Neural progenitor cell (in vitro differentiated cells): Measurements from ENCODE around the gene MFSD8. TPM values are rescaled to one million over a fixed set of nuclear protein-coding genes. Genes with fewer than 3 reads are reported as not detected.
"Not testable (repeated sequence)": the region's sequence is repeated elsewhere in the genome, so short reads cannot be mapped to it uniquely, and the experiment has no call there.

ENCODE experiments used
- DNase-seq: peaks from one replicate; pipeline ENCODE4 v3.0.0-alpha.2; 2016; ENCODE audit warnings: low spot score
- H2AFZ ChIP-seq: fragments of 200-600 bp; sonication (generic); replicated peaks from 2 replicates; pipeline ENCODE4 v1.6.1; 2016; ENCODE audit warnings: antibody characterized with exemption
- H3F3A ChIP-seq: fragments of 200-600 bp; sonication (generic); 2 replicates; pipeline ENCODE4 v1.6.1; 2016; ENCODE audit warnings: antibody characterized with exemption, low read depth
- H3K27ac ChIP-seq: fragments of 200-600 bp; sonication (generic); 2 replicates; pipeline ENCODE4 v1.5.1; 2016; ENCODE audit warnings: mild to moderate bottlenecking
- H3K27me3 ChIP-seq: fragments of 200-600 bp; sonication (generic); 2 replicates; pipeline ENCODE4 v1.6.1; 2016; ENCODE audit warnings: mild to moderate bottlenecking, moderate library complexity
- H3K36me3 ChIP-seq: fragments of 200-600 bp; sonication (generic); 2 replicates; pipeline ENCODE4 v1.5.1; 2016
- H3K4me1 ChIP-seq: fragments of 200-600 bp; sonication (generic); 2 replicates; pipeline ENCODE4 v1.6.1; 2016; ENCODE audit warnings: mixed run types
- H3K4me2 ChIP-seq: fragments of 200-600 bp; sonication (generic); 2 replicates; pipeline ENCODE4 v1.6.1; 2016
- H3K4me3 ChIP-seq: fragments of 200-600 bp; sonication (generic); 2 replicates; pipeline ENCODE4 v1.5.1; 2016
- H3K79me2 ChIP-seq: fragments of 200-600 bp; sonication (generic); 2 replicates; pipeline ENCODE4 v1.6.1; 2016; ENCODE audit warnings: low read depth
- H3K9ac ChIP-seq: fragments of 200-600 bp; sonication (generic); 2 replicates; pipeline ENCODE4 v1.6.1; 2016
- H3K9me3 ChIP-seq: fragments of 200-600 bp; sonication (generic); 2 replicates; pipeline ENCODE4 v1.5.1; 2016; ENCODE audit warnings: low read depth
- H4K20me1 ChIP-seq: fragments of 200-600 bp; sonication (generic); 2 replicates; pipeline ENCODE4 v1.6.1; 2016; ENCODE audit warnings: low read depth
- H3K27ac Mint-ChIP-seq: 3 replicates; pipeline ENCODE4 v1.8.0; 2021; ENCODE audit warnings: mixed read lengths
- H3K27me3 Mint-ChIP-seq: 2 replicates; pipeline ENCODE4 v1.8.0; 2022; ENCODE audit warnings: low read depth, mild to moderate bottlenecking, inconsistent platforms, moderate library complexity, mixed read lengths; ENCODE audit not compliant: insufficient read depth
- H3K36me3 Mint-ChIP-seq: 3 replicates; pipeline ENCODE4 v1.8.0; 2021; ENCODE audit warnings: mixed read lengths
- H3K4me1 Mint-ChIP-seq: 3 replicates; pipeline ENCODE4 v1.8.0; 2021; ENCODE audit warnings: mixed read lengths
- H3K4me3 Mint-ChIP-seq: 3 replicates; pipeline ENCODE4 v1.8.0; 2021; ENCODE audit warnings: mild to moderate bottlenecking, moderate library complexity, mixed read lengths
- H3K9me3 Mint-ChIP-seq: 3 replicates; pipeline ENCODE4 v1.8.0; 2020; ENCODE audit warnings: mixed read lengths
- EZH2 ChIP-seq: fragments of 200-600 bp; sonication (generic); IDR thresholded peaks from 2 replicates; pipeline ENCODE4 v1.6.1; 2017; ENCODE audit warnings: antibody characterized with exemption, mild to moderate bottlenecking, moderate library complexity
- EZH2phosphoT487 ChIP-seq: fragments of 200-600 bp; sonication (generic); IDR thresholded peaks from 2 replicates; pipeline ENCODE4 v1.6.1; 2017; ENCODE audit warnings: antibody characterized with exemption
- total RNA-seq: library from RNA; depleted of rRNA; stranded (reverse); fragments of >200 nt; gene quantifications from 2 replicates; pipeline ENCODE4 v1.2.3, GENCODE V29; 2015; ENCODE audit warnings: low replicate concordance
- TF ChIP-seq, protein P1 (sequence below): fragments of 200-600 bp; sonication (generic); IDR thresholded peaks from 2 replicates; pipeline ENCODE4 v1.5.1; 2017; ENCODE audit warnings: antibody characterized with exemption, mild to moderate bottlenecking

MFSD8 gene
- total RNA-seq, 1 donor from 2014 or later = 46.7 TPM

DNA sequence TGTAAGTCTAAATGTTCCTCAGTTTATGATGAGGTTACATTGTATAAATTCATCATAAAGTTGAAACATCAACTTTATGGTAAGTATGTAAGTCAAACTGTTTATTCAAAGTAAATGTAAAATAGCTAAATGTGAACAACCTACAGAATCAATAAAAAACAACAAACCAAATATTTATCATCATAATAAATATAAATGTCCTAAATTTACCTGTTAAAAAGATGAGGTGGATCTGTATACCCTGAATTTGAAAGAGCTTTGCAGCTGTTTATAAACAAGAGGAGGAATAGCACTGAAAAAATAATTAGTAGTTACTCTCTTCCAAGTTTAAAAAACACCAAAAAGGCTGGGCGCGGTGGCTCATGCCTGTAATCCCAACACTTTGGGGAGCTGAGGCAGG is 14.0 kb upstream of the MFSD8 start:
- Histone ChIP-seq H4K20me1 (no peaks in the 10 kb centered on the region), H3K4me1 (no peaks in the 10 kb centered on the region), H2AFZ (no peak overlapping the region), H3K9me3 (no peaks in the 10 kb centered on the region), H3F3A (no peaks in the 10 kb centered on the region), H3K4me3 (no peak overlapping the region), H3K36me3 (peaks cover 6% of the 10 kb centered on the region), H3K27ac (no peak overlapping the region), H3K9ac (no peak overlapping the region), H3K79me2 (no peaks in the 10 kb centered on the region), H3K4me2 (no peak overlapping the region), H3K27me3 (no peaks in the 10 kb centered on the region)
- Mint-ChIP-seq H3K9me3 (peaks cover 6% of the 10 kb centered on the region), H3K4me3 (no peak overlapping the region), H3K27ac (no peak overlapping the region), H3K36me3 (peaks cover 10% of the 10 kb centered on the region), H3K27me3 (no peaks in the 10 kb centered on the region), H3K4me1 (no peaks in the 10 kb centered on the region)
- TF ChIP-seq, protein P1, sequence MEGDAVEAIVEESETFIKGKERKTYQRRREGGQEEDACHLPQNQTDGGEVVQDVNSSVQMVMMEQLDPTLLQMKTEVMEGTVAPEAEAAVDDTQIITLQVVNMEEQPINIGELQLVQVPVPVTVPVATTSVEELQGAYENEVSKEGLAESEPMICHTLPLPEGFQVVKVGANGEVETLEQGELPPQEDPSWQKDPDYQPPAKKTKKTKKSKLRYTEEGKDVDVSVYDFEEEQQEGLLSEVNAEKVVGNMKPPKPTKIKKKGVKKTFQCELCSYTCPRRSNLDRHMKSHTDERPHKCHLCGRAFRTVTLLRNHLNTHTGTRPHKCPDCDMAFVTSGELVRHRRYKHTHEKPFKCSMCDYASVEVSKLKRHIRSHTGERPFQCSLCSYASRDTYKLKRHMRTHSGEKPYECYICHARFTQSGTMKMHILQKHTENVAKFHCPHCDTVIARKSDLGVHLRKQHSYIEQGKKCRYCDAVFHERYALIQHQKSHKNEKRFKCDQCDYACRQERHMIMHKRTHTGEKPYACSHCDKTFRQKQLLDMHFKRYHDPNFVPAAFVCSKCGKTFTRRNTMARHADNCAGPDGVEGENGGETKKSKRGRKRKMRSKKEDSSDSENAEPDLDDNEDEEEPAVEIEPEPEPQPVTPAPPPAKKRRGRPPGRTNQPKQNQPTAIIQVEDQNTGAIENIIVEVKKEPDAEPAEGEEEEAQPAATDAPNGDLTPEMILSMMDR = no peak
- TF ChIP-seq EZH2 (no peak), EZH2phosphoT487 (no peak)
- DNase-seq = no peak

DNA sequence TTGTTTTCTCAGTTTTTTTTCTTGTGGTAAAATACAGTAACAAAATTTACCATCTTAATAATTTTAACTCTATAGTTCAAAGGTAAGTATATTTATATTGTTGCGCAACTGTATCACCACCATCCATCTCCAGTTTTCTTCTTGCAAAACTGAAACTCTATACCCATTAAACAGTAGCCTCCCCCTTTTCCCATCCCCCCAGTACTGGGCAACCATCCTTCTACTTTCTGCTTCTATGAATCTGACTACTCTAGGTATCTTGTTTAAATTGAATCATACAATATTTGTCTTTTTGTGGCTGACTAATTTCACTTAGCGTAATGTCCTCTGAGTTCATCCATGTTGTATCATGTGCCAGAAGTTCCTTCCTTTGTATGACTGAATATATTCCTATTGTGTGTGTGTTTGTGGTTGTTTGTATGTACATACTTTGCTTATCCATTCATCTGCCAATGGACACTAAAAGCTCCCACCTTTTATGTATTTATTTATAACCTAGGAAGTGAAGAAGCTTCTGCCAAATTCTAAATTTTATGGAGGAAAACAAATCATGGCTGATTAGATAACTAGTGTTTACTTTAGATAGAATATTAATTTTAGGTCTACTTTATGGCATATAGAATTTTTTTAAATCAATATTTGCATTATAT is 10.3 kb upstream of the MFSD8 start:
- H3K36me3 ChIP-seq = no peaks in the 10 kb centered on the region
- H3K4me2 ChIP-seq = no peak overlapping the region
- no peak overlapping the region for H3K9ac ChIP-seq
- no peak overlapping the region for H3K27ac ChIP-seq
- H2AFZ ChIP-seq = no peak overlapping the region
- peaks cover 15% of the 10 kb centered on the region for H3K79me2 ChIP-seq
- Mint-ChIP-seq H3K27ac (no peak overlapping the region), H3K4me1 (no peaks in the 10 kb centered on the region), H3K9me3 (peaks cover 6% of the 10 kb centered on the region), H3K36me3 (peaks cover 12% of the 10 kb centered on the region), H3K4me3 (no peak overlapping the region), H3K27me3 (no peaks in the 10 kb centered on the region)
- no peaks in the 10 kb centered on the region for H4K20me1 ChIP-seq
- DNase-seq = no peak
- H3K4me3 ChIP-seq = no peak overlapping the region
- H3K27me3 ChIP-seq = no peaks in the 10 kb centered on the region
- TF ChIP-seq, protein P1 = no peak
- TF ChIP-seq EZH2 = no peak
- no peak for TF ChIP-seq EZH2phosphoT487
- no peaks in the 10 kb centered on the region for H3K9me3 ChIP-seq
- H3K4me1 ChIP-seq = no peaks in the 10 kb centered on the region
- H3F3A ChIP-seq = no peaks in the 10 kb centered on the region

GRCh38 chr4:127970925-127971324 is 6.0 kb upstream of the MFSD8 start:
- H3F3A ChIP-seq, H3K4me3 Mint-ChIP-seq, H3K9me3 Mint-ChIP-seq, H3K4me1 ChIP-seq, H4K20me1 ChIP-seq, H3K4me1 Mint-ChIP-seq, H3K27me3 Mint-ChIP-seq, H3K27ac ChIP-seq, H3K4me2 ChIP-seq, H3K9me3 ChIP-seq, H3K4me3 ChIP-seq, H3K36me3 Mint-ChIP-seq, H3K36me3 ChIP-seq, H3K27me3 ChIP-seq, DNase-seq, H3K27ac Mint-ChIP-seq, H2AFZ ChIP-seq, H3K9ac ChIP-seq: not testable (repeated sequence)
- H3K79me2 ChIP-seq = peaks cover 56% of the 10 kb centered on the region

GRCh38 chr4:127968586-127968985 is 3.6 kb upstream of the MFSD8 start:
- Mint-ChIP-seq H3K9me3 (no peaks in the 10 kb centered on the region), H3K4me1 (peaks cover 12% of the 10 kb centered on the region), H3K27ac (no peak overlapping the region), H3K4me3 (no peak overlapping the region), H3K27me3 (peaks cover 2% of the 10 kb centered on the region), H3K36me3 (no peaks in the 10 kb centered on the region)
- no peak overlapping the region for H3K27ac ChIP-seq
- no peaks in the 10 kb centered on the region for H3K27me3 ChIP-seq
- H3K79me2 ChIP-seq = peaks cover 67% of the 10 kb centered on the region
- no peaks in the 10 kb centered on the region for H3K9me3 ChIP-seq
- no peak for TF ChIP-seq EZH2phosphoT487
- TF ChIP-seq EZH2 = no peak
- H3K4me3 ChIP-seq = no peak overlapping the region
- no peak overlapping the region for H3K9ac ChIP-seq
- H2AFZ ChIP-seq = no peak overlapping the region
- no peaks in the 10 kb centered on the region for H3K36me3 ChIP-seq
- H3K4me1 ChIP-seq = no peaks in the 10 kb centered on the region
- H3F3A ChIP-seq = peaks cover 15% of the 10 kb centered on the region
- no peak overlapping the region for H3K4me2 ChIP-seq
- H4K20me1 ChIP-seq = no peaks in the 10 kb centered on the region
- DNase-seq = no peak
